HCT116 (cell line): Measurements from ENCODE around the gene PCDH10. TPM values are rescaled to one million over a fixed set of nuclear protein-coding genes. Genes with fewer than 3 reads are reported as not detected.

Experiments used
- ATAC-seq: fragments of 200-7000 bp; cut with Tn5 transposase; 2 replicates; pipeline ENCODE4 v1.9.1; 2020; ENCODE audit warnings: mild to moderate bottlenecking, moderate library complexity
- BruUV-seq: library from RNA; stranded (reverse); fragments of 400-500 nt; replicated peaks from 2 replicates; lab custom pipeline; 2021; lab: Mats Ljungman, UMichigan
- CTCF ChIA-PET: fragments of 300-600 bp; sonication (Branson Sonifier 250); formaldehyde crosslinking; loops from one replicate; lab custom pipeline; 2021; ENCODE audit warnings: antibody characterized with exemption; lab: Charles Lee
- POLR2A ChIA-PET: fragments of 300-600, 350-600 bp; sonication (Branson Sonifier 250); formaldehyde crosslinking; loops from one replicate; lab custom pipeline; 2021; ENCODE audit warnings: antibody characterized with exemption; lab: Charles Lee
- RAD21 ChIA-PET, 2 experiments: fragments of 300-600 bp; sonication (Branson Sonifier 250); formaldehyde crosslinking; loops; one replicate each; lab custom pipeline; 2023; ENCODE audit warnings: low total read pairs in 2 of 2; ENCODE audit not compliant: uncharacterized antibody in 2 of 2, unreplicated experiment in 2 of 2, low non-redundant PET in 1 of 2; lab: Charles Lee
- DNase-seq: peaks from one replicate; pipeline ENCODE4 v3.0.0-alpha.2; 2010; ENCODE audit warnings: low read depth, low spot score
- H2AFZ ChIP-seq: fragments of 200-600 bp; shearing (Covaris generic), sonication (generic); 2 replicates; pipeline ENCODE4 v1.6.1; 2017; ENCODE audit warnings: low read depth, mixed run types, mixed read lengths, antibody characterized with exemption, low read length; ENCODE audit not compliant: poor library complexity, severe bottlenecking
- H3K27ac ChIP-seq: 2 replicates; pipeline ENCODE4 v1.5.1; 2012; ENCODE audit warnings: low read depth, low read length
- H3K27me3 ChIP-seq: fragments of 200-600 bp; sonication (generic); 2 replicates; pipeline ENCODE4 v1.6.1; 2016; ENCODE audit warnings: mixed run types, low read length, mixed read lengths; ENCODE audit not compliant: insufficient read depth
- H3K36me3 ChIP-seq, 2 experiments: fragments of 200-500 bp in 1 of 2; fragments of 200-600 bp in 1 of 2; sonication (Bioruptor generic) in 1 of 2; sonication (generic) in 1 of 2; 2 replicates each; pipeline versions ENCODE4 v1.5.1 to v1.6.1; 2014 to 2016; ENCODE audit warnings: low read length in 2 of 2, inconsistent platforms in 1 of 2, mixed read lengths in 1 of 2, mixed run types in 1 of 2; ENCODE audit not compliant: insufficient read depth in 2 of 2, control insufficient read depth in 1 of 2
- H3K4me1 ChIP-seq, 2 experiments: fragments of 200-600 bp in 1 of 2; sonication (generic) in 1 of 2; 2 replicates each; pipeline versions ENCODE4 v1.5.1 to v1.6.1; 2012 to 2017; ENCODE audit warnings: low read length in 2 of 2, inconsistent platforms in 1 of 2, mild to moderate bottlenecking in 1 of 2, mixed read lengths in 1 of 2, mixed run types in 1 of 2, moderate library complexity in 1 of 2; ENCODE audit not compliant: insufficient read depth in 2 of 2, control insufficient read depth in 1 of 2
- H3K4me2 ChIP-seq: fragments of 200-600 bp; sonication (generic); 2 replicates; pipeline ENCODE4 v1.6.1; 2017; ENCODE audit warnings: mixed run types, low read length, mixed read lengths
- H3K4me3 ChIP-seq, 2 experiments: fragments of 200-600 bp in 1 of 2; sonication (generic) in 1 of 2; replicated peaks in 1 of 2; 2 replicates each; pipeline ENCODE4 v1.5.1; 2011 to 2016; ENCODE audit warnings: low read length in 2 of 2, control low read depth in 1 of 2, low read depth in 1 of 2, mild to moderate bottlenecking in 1 of 2, mixed read lengths in 1 of 2, mixed run types in 1 of 2
- H3K79me2 ChIP-seq: fragments of 200-600 bp; sonication (generic); 2 replicates; pipeline ENCODE4 v1.6.1; 2017; ENCODE audit warnings: mild to moderate bottlenecking, mixed run types, low read length, moderate library complexity, mixed read lengths; ENCODE audit not compliant: insufficient read depth
- H3K9ac ChIP-seq: fragments of 200-600 bp; sonication (generic); 2 replicates; pipeline ENCODE4 v1.6.1; 2016; ENCODE audit warnings: low read length, mixed read lengths
- H3K9me2 ChIP-seq: fragments of 200-600 bp; sonication (generic), shearing (Covaris generic); 2 replicates; pipeline ENCODE4 v1.6.1; 2017; ENCODE audit warnings: mixed run types, mild to moderate bottlenecking, moderate library complexity; ENCODE audit not compliant: insufficient read depth
- H3K9me3 ChIP-seq, 2 experiments: fragments of 200-500 bp in 1 of 2; fragments of 200-600 bp in 1 of 2; sonication (Bioruptor generic) in 1 of 2; sonication (generic) in 1 of 2; 2 replicates each; pipeline ENCODE4 v1.6.1; 2014 to 2017; ENCODE audit warnings: low read length in 2 of 2, mixed read lengths in 2 of 2, inconsistent platforms in 1 of 2, low read depth in 1 of 2, mild to moderate bottlenecking in 1 of 2, mixed run types in 1 of 2, moderate library complexity in 1 of 2; ENCODE audit not compliant: control insufficient read depth in 1 of 2, insufficient read depth in 1 of 2
- H4K20me1 ChIP-seq: fragments of 200-600 bp; sonication (generic), shearing (Covaris generic); 2 replicates; pipeline ENCODE4 v1.6.1; 2017; ENCODE audit warnings: mixed run types, mild to moderate bottlenecking, moderate library complexity; ENCODE audit not compliant: insufficient read depth
- CBX3 ChIP-seq: IDR thresholded peaks from 2 replicates; pipeline ENCODE4 v1.6.1; 2012; ENCODE audit warnings: low read depth
- EGR1 ChIP-seq: IDR thresholded peaks from 2 replicates; pipeline ENCODE4 v1.6.1; 2012; ENCODE audit warnings: low read depth
- EZH2 ChIP-seq: fragments of 200-600 bp; sonication (generic); IDR thresholded peaks from 2 replicates; pipeline ENCODE4 v1.6.1; 2017; ENCODE audit warnings: antibody characterized with exemption, mixed run types
- FOSL1 ChIP-seq: IDR thresholded peaks from 2 replicates; pipeline ENCODE4 v1.6.1; 2012; ENCODE audit warnings: low read depth
- JUND ChIP-seq: IDR thresholded peaks from 2 replicates; pipeline ENCODE4 v1.6.1; 2012
- POLR2A ChIP-seq: IDR thresholded peaks from 2 replicates; pipeline ENCODE4 v1.7.0; 2011; ENCODE audit warnings: borderline replicate concordance; ENCODE audit not compliant: insufficient read depth, insufficient read length; ENCODE audit errors: extremely low read depth
- POLR2AphosphoS5 ChIP-seq: IDR thresholded peaks from 2 replicates; pipeline ENCODE4 v1.6.1; 2011; ENCODE audit warnings: mild to moderate bottlenecking, low read depth, low read length, moderate library complexity
- RAD21 ChIP-seq: IDR thresholded peaks from 2 replicates; pipeline ENCODE4 v1.6.1; 2012; ENCODE audit warnings: low read depth, mild to moderate bottlenecking
- YY1 ChIP-seq: IDR thresholded peaks from 2 replicates; pipeline ENCODE4 v1.6.1; 2011; ENCODE audit warnings: low read length, low read depth, moderate library complexity, mild to moderate bottlenecking; ENCODE audit not compliant: insufficient replicate concordance; ENCODE audit errors: extremely low read depth
- intact Hi-C: fragments of 100-400 bp; cut with micrococcal nuclease; formaldehyde crosslinking; loops from 2 replicates; pipeline ENCODE4 v1.10.0; 2022
- total RNA-seq: library from RNA; stranded (reverse); gene quantifications from one replicate; pipeline ENCODE4 v1.2.1, GENCODE V29; 2021; ENCODE audit not compliant: unreplicated experiment
- TF ChIP-seq, protein P1 (sequence below): IDR thresholded peaks from 2 replicates; pipeline ENCODE4 v1.6.1; 2012; ENCODE audit warnings: low read depth
- TF ChIP-seq, protein P2 (sequence below): IDR thresholded peaks from 2 replicates; pipeline ENCODE4 v1.6.1; 2012
- TF ChIP-seq, protein P3 (sequence below), 3 experiments: fragments of 200-600 bp in 1 of 3; sonication (generic) in 1 of 3; IDR thresholded peaks in 2 of 3; conservative IDR thresholded peaks in 1 of 3; 2 replicates each; pipeline ENCODE4 v1.5.1; 2012 to 2017; ENCODE audit warnings: low read depth in 2 of 3, low read length in 2 of 3, antibody characterized with exemption in 1 of 3, borderline replicate concordance in 1 of 3, control low read depth in 1 of 3, mild to moderate bottlenecking in 1 of 3, mixed read lengths in 1 of 3, mixed run types in 1 of 3, moderate library complexity in 1 of 3; ENCODE audit not compliant: insufficient read depth in 1 of 3

The PCDH10 gene
- total RNA-seq, 1 experiment from 2014 or later = not detected

DNA sequence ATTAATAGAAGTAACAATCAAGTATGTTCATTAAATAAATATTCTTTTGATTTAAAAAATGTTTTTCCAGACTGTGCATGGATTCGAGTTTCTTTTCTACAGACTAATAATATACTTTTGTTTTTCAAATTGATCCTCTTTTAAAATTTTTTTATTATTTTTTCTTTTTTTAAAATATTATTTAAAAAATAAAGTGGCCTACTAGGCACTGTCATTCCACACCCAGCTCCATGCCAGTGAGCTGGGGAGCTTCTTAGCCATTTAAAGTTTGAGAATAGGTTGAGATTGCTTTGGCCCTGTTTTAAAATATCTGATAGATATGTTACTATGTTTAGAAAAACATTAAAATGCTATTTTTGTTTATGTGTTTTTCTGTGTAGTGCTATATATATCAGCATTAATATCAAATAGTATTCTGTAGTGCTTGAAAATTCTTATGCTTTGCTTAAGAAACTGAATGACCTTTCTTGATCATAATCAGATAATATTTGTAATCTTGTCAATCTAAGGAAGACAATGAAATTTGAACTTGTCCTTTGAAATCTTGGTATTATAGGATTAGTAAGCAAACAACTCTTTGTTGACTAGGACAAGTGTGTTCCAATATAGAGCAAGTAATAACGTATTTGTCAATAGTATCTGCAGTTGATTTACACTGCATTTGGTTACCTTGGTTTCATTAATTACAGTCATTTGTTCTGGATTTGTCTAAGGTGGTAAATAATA is 12.6 kb downstream of the PCDH10 start:
- H3K9me2 ChIP-seq = no peaks in the 10 kb centered on the region
- H3K4me1 ChIP-seq = no peaks in the 10 kb centered on the region
- TF ChIP-seq POLR2AphosphoS5 = no peak
- TF ChIP-seq, protein P1, sequence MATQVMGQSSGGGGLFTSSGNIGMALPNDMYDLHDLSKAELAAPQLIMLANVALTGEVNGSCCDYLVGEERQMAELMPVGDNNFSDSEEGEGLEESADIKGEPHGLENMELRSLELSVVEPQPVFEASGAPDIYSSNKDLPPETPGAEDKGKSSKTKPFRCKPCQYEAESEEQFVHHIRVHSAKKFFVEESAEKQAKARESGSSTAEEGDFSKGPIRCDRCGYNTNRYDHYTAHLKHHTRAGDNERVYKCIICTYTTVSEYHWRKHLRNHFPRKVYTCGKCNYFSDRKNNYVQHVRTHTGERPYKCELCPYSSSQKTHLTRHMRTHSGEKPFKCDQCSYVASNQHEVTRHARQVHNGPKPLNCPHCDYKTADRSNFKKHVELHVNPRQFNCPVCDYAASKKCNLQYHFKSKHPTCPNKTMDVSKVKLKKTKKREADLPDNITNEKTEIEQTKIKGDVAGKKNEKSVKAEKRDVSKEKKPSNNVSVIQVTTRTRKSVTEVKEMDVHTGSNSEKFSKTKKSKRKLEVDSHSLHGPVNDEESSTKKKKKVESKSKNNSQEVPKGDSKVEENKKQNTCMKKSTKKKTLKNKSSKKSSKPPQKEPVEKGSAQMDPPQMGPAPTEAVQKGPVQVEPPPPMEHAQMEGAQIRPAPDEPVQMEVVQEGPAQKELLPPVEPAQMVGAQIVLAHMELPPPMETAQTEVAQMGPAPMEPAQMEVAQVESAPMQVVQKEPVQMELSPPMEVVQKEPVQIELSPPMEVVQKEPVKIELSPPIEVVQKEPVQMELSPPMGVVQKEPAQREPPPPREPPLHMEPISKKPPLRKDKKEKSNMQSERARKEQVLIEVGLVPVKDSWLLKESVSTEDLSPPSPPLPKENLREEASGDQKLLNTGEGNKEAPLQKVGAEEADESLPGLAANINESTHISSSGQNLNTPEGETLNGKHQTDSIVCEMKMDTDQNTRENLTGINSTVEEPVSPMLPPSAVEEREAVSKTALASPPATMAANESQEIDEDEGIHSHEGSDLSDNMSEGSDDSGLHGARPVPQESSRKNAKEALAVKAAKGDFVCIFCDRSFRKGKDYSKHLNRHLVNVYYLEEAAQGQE = no peak
- TF ChIP-seq CBX3 = no peak
- no peak for TF ChIP-seq YY1
- no peak for TF ChIP-seq RAD21
- no peak for TF ChIP-seq EZH2
- no peak for TF ChIP-seq EGR1
- TF ChIP-seq JUND = no peak
- TF ChIP-seq, protein P2, sequence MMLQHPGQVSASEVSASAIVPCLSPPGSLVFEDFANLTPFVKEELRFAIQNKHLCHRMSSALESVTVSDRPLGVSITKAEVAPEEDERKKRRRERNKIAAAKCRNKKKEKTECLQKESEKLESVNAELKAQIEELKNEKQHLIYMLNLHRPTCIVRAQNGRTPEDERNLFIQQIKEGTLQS = no peak
- TF ChIP-seq FOSL1 = no peak
- no peak for TF ChIP-seq POLR2A
- TF ChIP-seq, protein P3, sequence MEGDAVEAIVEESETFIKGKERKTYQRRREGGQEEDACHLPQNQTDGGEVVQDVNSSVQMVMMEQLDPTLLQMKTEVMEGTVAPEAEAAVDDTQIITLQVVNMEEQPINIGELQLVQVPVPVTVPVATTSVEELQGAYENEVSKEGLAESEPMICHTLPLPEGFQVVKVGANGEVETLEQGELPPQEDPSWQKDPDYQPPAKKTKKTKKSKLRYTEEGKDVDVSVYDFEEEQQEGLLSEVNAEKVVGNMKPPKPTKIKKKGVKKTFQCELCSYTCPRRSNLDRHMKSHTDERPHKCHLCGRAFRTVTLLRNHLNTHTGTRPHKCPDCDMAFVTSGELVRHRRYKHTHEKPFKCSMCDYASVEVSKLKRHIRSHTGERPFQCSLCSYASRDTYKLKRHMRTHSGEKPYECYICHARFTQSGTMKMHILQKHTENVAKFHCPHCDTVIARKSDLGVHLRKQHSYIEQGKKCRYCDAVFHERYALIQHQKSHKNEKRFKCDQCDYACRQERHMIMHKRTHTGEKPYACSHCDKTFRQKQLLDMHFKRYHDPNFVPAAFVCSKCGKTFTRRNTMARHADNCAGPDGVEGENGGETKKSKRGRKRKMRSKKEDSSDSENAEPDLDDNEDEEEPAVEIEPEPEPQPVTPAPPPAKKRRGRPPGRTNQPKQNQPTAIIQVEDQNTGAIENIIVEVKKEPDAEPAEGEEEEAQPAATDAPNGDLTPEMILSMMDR (IDR thresholded peaks at IDR 0.05 in 2 of 3, conservative IDR thresholded peaks at IDR 0.05 in 1 of 3; ENCODE audit: borderline replicate concordance in 1 of 3, insufficient read depth in 1 of 3, low read depth in 2 of 3, low read length in 2 of 3) = no peak
- TF ChIP-seq, all 23 proteins: peak for 0
- Histone ChIP-seq H3K27ac (no peak overlapping the region), H3K79me2 (no peaks in the 10 kb centered on the region), H3K9me3 (no peaks in the 10 kb centered on the region), H3K9ac (no peak overlapping the region), H3K4me2 (no peak overlapping the region), H4K20me1 (no peaks in the 10 kb centered on the region), H3K36me3 (no peaks in the 10 kb centered on the region), H2AFZ (no peak overlapping the region), H3K27me3 (no peaks in the 10 kb centered on the region), H3K4me3 (no peak overlapping the region)
- intact Hi-C loops = no loop called here
- ATAC-seq (no peak), DNase-seq (no peak)
- CTCF ChIA-PET = no interaction called here
- POLR2A ChIA-PET = no interaction called here
- BruUV-seq = no TSS peak
- RAD21 ChIA-PET = no interaction called here
